H1 (cell line): Measurements from ENCODE around the gene SPOCK2.

Source experiments
- CTCF ChIP-seq, 3 experiments: IDR thresholded peaks; 1 replicate in 2 of 3; 2 replicates in 1 of 3; pipeline versions ENCODE4 v1.5.1 to v1.6.1; 2011; ENCODE audit warnings: low read length in 3 of 3, mild to moderate bottlenecking in 3 of 3, inconsistent platforms in 2 of 3, low read depth in 1 of 3, moderate library complexity in 1 of 3; ENCODE audit not compliant: insufficient read depth in 1 of 3; ENCODE audit errors: control extremely low read depth in 1 of 3
- EGR1 ChIP-seq: IDR thresholded peaks from 2 replicates; pipeline ENCODE4 v1.6.1; 2011; ENCODE audit warnings: low read depth, low read length, borderline replicate concordance
- HDAC2 ChIP-seq, 2 experiments: fragments of 300-600 bp in 1 of 2; sonication (generic) in 1 of 2; IDR thresholded peaks; 2 replicates each; pipeline ENCODE4 v1.6.1; 2011 to 2012; ENCODE audit warnings: low read depth in 2 of 2, low read length in 2 of 2, mild to moderate bottlenecking in 2 of 2, moderate library complexity in 2 of 2, borderline replicate concordance in 1 of 2, inconsistent platforms in 1 of 2
- HDAC6 ChIP-seq: IDR thresholded peaks from one replicate; pipeline ENCODE4 v1.7.1; 2012; ENCODE audit warnings: low read depth, mild to moderate bottlenecking, inconsistent platforms, low read length, moderate library complexity
- MAFK ChIP-seq: IDR thresholded peaks from 2 replicates; pipeline ENCODE4 v1.6.1; 2012; ENCODE audit warnings: low read depth, mild to moderate bottlenecking, improper control_type of control experiment, low read length
- POLR2A ChIP-seq, 2 experiments: IDR thresholded peaks; 1 replicate in 1 of 2; 2 replicates in 1 of 2; pipeline ENCODE4 v1.6.1; 2011; ENCODE audit warnings: low read depth in 2 of 2, low read length in 2 of 2, mild to moderate bottlenecking in 2 of 2; ENCODE audit errors: control extremely low read depth in 1 of 2

GRCh38 chr10:72031706-72032105, 56.6 kb downstream of the SPOCK2 start:
- no peak for TF ChIP-seq EGR1
- TF ChIP-seq CTCF (IDR thresholded peaks at IDR 0.05; ENCODE audit: control extremely low read depth in 1 of 3, insufficient read depth in 1 of 3, low read depth in 1 of 3, low read length in 3 of 3), result no peak
- no peak for TF ChIP-seq POLR2A (IDR thresholded peaks at IDR 0.05; ENCODE audit: control extremely low read depth in 1 of 2, low read depth in 2 of 2, low read length in 2 of 2)
- TF ChIP-seq HDAC2 (IDR thresholded peaks at IDR 0.05; ENCODE audit: borderline replicate concordance in 1 of 2, low read depth in 2 of 2, low read length in 2 of 2), result no peak
- no peak for TF ChIP-seq MAFK
- no peak for TF ChIP-seq HDAC6
